Measurements from ENCODE around the gene LRMDA.

Gene LRMDA

GRCh38 chr10:76198287-76199035 is 767.0 kb downstream of the LRMDA start:
- no peak for DNase-seq

GRCh38 chr10:76201962-76202361 is 770.5 kb downstream of the LRMDA start:
- no peak for DNase-seq

GRCh38 chr10:76202777-76203176 is 771.4 kb downstream of the LRMDA start:
- DNase-seq: no peak

GRCh38 chr10:76205361-76205760 is 773.9 kb downstream of the LRMDA start:
- no peak for DNase-seq

GRCh38 chr10:76206797-76207352 is 775.5 kb downstream of the LRMDA start:
- DNase-seq: no peak

GRCh38 chr10:76209135-76209534 is 777.7 kb downstream of the LRMDA start:
- DNase-seq: no peak

- no peak for DNase-seq
These were observed 778.8 kb downstream of the LRMDA start for GRCh38 chr10:76210211-76210610.

GRCh38 chr10:76211691-76212090 is 780.3 kb downstream of the LRMDA start:
- DNase-seq: no peak

- DNase-seq: no peak
These were observed 782.5 kb downstream of the LRMDA start for GRCh38 chr10:76213876-76214275.

GRCh38 chr10:76218035-76218434 is 786.6 kb downstream of the LRMDA start:
- DNase-seq: no peak

- no peak for DNase-seq
These were observed 797.9 kb downstream of the LRMDA start for GRCh38 chr10:76229341-76229740.

- no peak for DNase-seq
These were observed 799.5 kb downstream of the LRMDA start for GRCh38 chr10:76230921-76231285.

GRCh38 chr10:76231286-76231934 is 800.0 kb downstream of the LRMDA start:
- no peak for DNase-seq

- DNase-seq: no peak
These were observed 803.2 kb downstream of the LRMDA start for GRCh38 chr10:76234499-76235226.

- no peak for DNase-seq
These were observed 804.9 kb downstream of the LRMDA start for GRCh38 chr10:76236356-76236755.

- no peak for DNase-seq
These were observed 811.5 kb downstream of the LRMDA start for GRCh38 chr10:76242956-76243355.

GRCh38 chr10:76244061-76244686 is 812.8 kb downstream of the LRMDA start:
- no peak for DNase-seq

GRCh38 chr10:76245951-76246495 is 814.6 kb downstream of the LRMDA start:
- DNase-seq: no peak

- DNase-seq: no peak
These were observed 817.3 kb downstream of the LRMDA start for GRCh38 chr10:76248649-76249200.

GRCh38 chr10:76251841-76252671 is 820.6 kb downstream of the LRMDA start:
- DNase-seq: no peak

GRCh38 chr10:76252733-76253132 is 821.3 kb downstream of the LRMDA start:
- DNase-seq: no peak

GRCh38 chr10:76255241-76255640 is 823.8 kb downstream of the LRMDA start:
- no peak for DNase-seq

Measured in NCI-H2081 treated with DMSO at 0.1 percent for 48 hours (cell line).